Tongue (tissue), 2 donors: ENCODE measurements around the gene LMCD1. TPM values are rescaled to one million over a fixed set of nuclear protein-coding genes. Genes with fewer than 3 reads are reported as not detected.
"Not testable (repeated sequence)": the region's sequence is repeated elsewhere in the genome, so short reads cannot be mapped to it uniquely, and the experiment has no call there.

ENCODE experiments used
- DNase-seq: peaks from one replicate; pipeline ENCODE4 v3.0.0-alpha.2; 2015
- total RNA-seq: library from RNA; depleted of rRNA; stranded (reverse); fragments of >200 nt; gene quantifications from one replicate; pipeline ENCODE4 v1.2.3, GENCODE V29; 2014

LMCD1 gene
- total RNA-seq, 1 donor from 2014 or later, result 321 TPM

DNA sequence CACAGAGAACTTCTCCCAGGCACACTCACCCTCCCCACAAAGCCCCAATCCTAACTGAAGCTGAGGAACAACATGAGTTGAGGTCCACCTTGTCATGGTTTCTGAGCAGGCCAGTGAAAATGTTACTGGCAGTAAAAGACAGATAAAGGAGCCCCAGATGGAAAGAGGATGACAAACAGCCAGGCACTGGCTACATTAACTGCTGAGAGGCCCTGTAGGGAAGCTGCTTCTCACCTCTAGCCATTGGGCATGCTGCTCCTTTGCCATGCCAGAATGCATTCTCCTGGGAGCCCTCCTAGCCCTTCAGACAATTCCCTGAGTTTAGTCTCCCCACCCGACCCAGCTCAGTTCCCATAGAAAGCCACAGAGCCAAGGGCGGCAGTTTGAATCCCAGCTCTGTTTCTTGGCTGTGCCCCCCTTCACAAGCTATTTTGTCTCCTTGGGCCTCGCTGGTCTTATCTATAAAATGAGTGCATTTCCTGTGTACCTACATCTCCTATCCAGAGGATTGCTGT lies 60.5 kb downstream of the LMCD1 start:
- no peak for DNase-seq

DNA sequence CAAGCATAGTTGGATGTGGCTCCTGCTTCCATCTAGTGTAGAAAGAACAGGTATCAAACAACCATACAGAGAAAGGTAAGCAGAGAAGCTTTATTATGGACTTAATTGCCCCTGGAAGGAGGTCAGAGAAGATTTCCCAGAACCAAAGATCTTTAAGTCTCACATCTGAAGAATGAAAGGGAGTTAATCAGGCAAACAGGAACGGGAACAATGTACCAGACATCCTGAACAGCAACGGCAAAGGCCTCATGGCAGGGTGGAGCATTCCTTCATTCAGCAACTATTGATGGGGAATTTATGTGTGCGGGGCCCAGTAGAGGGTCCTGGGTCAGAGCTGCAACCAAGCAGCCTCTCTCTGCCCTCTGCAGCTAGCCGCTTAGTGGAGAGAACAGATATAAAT lies 61.5 kb downstream of the LMCD1 start:
- no peak for DNase-seq

DNA sequence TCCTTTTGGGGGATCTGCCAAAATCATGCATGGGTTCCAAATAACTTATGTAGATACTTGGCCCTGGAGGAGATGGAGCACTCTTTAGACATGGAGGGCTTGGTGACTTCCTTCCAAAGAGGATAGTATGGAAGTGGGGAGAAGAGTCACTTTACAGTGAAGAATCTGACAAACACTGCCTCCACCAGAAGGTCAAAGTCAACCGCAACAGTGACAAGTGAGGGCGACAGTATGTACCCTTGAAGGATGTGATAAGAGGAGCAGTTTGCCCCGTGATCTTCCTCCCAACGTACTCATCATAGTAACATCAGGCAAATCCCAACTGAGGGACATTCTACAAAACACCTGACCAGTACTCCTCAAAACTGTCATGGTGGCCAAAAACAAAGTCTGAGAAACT lies 62.0 kb downstream of the LMCD1 start:
- DNase-seq, result no peak

DNA sequence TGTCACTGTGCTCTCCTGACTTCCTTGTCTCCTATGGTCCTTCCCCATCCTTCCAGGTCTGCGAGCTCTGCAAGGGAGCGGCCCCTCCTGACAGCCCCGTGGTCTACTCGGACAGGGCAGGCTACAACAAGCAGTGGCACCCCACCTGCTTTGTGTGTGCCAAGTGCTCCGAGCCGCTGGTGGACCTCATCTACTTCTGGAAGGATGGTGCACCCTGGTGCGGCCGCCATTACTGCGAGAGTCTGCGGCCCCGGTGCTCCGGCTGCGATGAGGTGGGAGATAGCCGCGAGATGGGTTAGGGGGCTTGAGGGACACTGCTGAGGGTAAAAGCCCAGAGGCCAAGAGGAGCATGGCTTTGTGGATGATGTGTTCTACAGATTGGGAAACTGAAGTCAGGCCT lies 63.8 kb downstream of the LMCD1 start:
- DNase-seq, result no peak

DNA sequence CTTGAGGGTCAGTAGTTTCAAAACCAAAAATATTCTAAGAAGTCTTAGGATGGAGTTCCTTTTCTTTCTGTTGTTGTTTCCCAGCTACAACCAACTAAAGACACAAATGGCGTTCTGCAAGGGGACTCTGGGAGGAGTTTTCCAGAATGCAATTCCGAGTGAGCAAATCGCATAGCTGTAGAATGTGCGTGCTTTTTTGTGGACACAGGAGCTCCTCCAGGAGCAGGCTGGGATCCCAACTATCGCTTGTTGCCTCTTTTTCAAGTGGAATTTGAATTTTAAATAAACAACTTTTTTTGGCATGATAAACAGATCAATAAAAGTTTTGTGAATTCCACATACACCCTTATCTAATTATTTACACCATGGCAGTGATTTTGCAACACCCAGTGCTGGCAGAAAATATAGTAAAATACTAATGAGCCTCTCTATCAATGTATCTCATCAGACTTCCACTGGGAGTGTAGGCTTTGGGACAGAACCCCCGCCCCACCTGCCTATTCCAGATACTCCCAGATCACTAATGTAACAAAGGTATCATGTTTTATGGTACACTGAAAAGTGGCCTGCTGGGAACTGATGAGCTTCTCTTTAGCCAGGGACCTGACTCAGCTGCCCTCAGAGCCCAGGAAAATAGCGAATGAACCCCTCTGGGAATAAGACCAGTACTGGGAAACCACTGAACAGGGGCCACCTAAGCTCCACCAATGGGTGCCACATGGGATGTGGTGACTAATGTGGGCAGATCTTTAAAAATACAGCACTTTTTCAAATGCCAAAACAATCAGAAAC lies 66.4 kb downstream of the LMCD1 start:
- no peak for DNase-seq

DNA sequence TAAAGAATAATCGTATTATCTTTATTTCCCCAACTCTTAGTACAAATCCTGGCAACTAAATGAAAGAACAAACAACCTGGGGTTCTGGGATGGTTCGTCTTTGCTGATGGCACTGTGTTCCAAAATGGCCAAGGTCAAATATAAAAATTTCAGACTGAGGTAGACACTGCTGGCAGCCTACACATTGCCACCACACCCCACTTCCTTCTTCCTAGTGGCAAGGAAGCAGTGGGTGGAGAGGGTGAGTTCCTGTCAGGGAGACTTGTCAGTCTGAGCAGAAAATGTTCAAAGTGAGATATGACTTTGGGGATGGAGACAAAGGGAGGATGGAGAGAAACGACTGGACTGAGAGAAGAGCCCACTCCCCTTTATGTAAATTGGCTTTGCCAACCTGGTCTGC lies 69.6 kb downstream of the LMCD1 start:
- no peak for DNase-seq

DNA sequence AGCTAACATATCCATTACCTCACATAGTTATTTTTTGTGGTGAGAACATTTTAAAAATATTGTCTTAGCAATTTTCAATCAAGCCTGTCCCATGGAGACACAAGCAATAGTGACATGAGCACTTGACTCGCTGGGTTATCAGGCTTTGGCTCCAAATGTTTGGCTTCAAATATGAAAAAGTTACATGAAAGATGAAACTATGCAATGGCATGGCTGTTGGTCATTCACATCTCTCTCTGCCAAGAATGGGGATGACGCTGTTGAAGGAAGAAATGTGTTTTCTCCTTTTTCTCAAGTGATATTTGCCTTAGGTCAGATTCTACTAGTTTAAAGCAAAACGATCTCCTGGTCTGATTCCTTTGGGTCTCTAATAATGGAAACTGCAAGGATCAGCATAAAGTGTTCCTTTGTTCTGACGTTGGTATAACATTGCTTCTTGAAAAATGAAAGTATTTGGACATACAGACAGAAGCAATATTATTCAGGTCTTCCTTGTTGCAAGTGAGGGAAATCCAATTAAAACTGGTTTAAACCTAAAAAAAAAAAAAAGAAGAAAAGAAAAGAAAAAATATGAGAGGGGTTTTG lies 71.8 kb downstream of the LMCD1 start:
- DNase-seq, result peak; percentile 34

DNA sequence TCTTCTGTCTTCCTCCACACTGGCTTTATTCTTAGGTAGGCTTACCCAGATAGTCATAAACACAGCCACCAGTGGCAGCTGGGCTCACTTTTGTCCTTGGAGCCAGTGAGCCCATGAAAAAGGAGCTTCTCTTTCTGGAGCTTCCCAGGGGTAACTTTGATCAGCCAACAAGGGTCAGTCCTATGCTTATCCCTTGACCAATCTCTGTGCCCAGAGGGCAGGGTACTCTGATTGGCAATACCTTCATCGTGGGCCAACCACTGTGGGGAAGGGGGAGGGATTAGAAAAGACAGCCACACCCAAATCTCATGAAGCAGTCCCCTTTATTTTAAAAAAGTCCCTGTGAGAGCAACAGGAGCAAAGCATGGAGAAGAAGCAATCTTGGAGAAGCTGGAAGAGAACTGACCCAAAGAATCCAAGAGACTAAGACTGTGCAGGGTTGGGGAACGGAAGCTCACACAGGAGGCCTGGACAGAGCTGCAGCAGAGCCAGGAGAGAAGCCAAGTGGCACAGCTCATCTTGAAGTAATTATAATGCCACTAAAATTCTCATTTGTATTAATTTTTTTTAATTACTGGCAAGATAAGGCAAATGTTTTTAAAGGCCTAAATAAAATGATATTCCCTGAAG lies 72.5 kb downstream of the LMCD1 start:
- DNase-seq, result peak; percentile 39

DNA sequence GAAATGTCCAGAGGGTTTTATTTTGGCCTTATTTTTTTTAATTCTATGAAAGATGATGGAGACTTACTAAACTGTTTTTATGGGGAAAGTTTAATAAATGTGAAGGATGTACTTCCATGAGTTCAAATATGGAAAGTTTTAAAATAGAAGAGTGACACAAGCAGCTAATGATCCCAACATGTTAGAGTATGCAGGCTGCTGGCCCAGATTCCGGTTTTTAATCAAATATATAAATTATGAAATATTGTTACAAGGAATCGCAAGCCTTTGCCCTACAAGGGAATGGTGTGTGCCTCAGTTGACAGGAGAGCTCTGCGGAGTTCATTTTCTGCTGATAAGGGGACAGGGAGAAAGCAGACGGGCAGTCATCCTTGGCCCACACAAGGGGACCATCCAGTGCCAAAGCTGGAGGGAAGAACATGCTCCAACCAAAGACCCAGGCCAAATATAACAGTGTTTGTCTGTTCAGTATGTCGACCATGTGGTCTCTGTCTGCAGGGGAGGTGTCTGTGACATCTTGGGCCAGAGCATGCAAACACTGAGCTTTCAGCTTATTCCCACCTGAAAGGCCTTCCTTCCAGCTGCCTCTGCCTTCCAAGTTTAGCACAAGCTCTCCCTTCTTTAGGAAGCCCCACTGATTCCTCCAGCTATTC lies 73.2 kb downstream of the LMCD1 start:
- no peak for DNase-seq

DNA sequence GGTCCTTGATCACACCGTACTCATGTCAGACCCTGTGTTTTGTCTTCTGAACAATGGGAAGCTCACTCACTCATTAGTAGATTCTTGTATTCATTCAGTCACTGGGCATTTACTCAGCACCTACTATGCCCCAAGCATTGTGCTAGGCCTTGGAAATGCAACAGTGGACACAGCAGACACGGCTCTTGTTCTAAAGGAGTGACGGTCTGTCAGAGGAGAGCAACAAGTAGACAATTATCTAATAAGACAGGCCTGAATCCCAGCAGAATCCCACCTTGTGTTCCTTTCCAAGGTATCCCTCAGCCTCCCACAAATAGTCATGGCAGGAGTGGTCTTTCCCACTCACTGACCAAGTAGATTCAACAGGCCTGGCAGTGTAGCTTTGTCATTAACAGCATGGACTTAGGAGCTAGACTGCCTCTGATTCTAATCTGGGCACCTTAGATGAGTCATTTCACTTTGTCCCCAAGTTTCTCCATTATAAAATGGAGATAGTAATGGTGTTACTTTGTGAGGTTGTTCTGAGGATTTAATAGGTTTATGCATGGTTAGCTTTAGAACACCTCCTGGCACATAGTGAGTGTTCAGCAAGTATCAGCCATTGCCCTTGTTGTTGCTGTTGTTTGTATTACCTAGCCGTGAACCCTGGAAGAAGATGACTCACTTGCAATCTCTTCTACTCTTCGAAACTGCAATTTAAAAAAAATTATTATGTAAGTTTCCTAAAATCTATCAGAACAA lies 73.9 kb downstream of the LMCD1 start:
- DNase-seq, result no peak

DNA sequence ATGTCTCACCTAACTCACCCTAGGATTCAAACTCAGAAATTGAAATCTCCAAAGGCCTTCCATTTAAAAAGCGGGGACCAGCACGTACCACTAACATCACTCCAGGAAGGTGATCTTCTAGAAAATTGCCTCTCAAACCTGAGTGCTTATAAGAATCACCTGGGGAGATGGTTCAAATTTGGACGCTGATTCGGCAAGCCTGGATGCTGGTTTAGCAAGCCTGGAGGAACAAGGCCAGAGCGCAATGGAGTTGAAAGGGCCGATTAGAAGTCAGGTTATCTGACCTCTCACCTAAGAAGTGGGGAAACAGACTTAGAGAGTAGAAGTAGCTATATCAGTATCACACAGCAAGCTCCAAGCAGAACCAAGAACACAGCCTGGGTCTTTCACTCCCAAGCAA lies 74.8 kb downstream of the LMCD1 start:
- no peak for DNase-seq

DNA sequence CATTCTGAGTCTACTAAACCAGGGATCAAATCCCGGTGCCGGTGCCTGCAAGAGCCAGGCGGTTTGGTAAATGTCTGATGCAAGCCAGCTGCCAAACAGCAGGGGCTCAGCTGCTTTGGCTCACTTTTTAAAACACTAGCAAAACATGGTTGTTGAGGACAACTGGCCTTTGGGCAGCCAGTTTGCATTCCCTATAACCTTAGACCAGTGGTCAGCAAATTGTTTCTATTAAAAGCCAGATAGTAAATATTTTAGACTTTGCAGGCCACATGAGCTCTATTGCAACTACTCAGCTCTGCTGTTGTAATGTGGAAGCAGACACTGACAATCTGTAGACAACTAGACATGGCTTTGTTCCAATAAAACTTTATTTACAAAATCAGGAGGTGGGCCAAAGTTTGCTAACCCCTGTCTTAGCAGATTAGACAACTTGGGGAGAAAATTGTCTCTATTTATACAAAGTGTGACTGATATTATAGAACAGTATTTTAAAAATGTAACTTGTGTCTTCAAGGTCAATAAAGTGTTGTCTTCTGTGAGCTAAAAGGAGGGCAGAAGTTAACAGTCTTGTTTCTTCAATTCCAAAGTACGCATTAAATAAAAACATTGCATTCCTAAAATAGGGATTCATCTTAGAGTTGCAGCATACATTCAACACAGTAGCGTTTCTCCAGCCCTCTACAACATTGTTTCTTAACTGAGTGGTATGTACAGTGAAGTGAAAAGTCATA lies 75.4 kb downstream of the LMCD1 start:
- no peak for DNase-seq

DNA sequence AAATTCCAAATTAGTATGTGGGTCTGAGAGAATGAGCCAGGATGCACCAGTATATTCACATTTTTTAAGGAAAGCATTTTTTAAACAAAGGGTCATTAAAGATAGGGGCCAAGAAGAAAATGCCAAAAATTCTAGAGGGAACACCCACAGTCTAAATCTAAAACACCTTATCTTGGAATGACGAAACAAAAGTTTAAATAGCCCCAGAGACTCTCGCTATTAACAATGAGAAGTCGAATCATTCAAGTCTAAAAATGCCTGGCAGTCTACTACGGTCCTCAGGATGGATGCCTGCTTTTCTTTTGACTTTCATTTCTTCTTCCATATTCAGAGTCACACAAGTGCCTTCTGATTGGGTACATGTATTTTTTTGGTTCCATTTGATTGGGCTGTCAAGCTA lies 76.7 kb downstream of the LMCD1 start:
- no peak for DNase-seq

DNA sequence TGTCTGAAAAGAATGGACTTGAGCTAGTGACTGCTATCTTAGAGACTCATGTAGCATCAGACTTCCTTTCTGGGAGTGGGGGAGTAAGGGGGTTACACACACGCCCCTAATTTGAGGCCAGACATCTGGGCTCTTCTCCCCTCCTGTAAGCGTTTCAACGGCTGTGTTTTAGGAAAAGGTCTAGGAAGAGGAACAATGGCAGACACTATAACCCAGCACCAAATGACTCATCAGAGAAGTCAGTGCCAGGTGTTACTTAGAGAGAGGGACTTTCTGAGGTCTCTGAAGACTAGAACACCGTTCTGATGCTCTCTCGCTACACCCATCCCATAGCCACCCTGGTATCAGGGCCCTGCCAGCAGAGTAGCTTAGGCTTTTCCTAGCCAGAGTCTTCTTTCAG lies 77.5 kb downstream of the LMCD1 start:
- DNase-seq, result no peak

DNA sequence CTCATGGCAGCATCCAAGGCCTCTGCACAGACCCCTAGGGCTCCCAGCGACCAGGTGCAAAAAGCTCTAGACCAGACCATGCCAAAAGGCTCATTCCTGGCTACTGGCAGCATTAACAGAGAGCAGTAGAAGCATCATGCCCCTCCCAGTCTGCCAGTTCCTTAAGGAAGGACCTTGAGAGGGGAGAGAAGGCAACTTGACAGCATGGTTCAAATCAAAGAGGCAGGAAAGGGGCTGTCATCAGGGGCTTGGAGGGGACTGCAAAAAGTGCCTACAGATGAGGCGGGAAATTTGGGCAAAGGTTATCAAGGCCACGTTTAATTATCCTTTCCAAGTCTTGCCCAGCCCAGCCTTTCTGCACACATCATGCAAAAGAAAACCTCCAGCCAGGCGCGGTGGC lies 78.3 kb downstream of the LMCD1 start:
- no peak for DNase-seq

DNA sequence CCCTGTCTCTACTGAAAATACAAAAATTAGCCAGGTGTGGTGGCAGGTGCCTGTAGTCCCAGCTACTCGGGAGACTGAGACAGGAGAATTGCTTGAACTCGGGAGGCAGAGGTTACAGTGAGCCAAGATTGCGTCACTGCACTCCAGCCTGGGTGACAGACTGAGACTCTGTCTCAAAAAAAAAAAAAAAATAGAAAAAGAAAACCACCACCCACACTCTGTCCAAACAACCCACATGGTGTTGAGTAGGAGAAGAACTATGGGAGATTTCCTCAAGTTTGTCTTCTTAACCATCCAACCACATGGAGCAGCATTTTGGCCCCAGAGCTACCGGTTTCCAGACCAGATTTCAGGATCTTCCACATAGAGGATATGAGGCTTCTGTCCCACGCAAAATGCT lies 78.8 kb downstream of the LMCD1 start:
- DNase-seq, result not testable (repeated sequence)

DNA sequence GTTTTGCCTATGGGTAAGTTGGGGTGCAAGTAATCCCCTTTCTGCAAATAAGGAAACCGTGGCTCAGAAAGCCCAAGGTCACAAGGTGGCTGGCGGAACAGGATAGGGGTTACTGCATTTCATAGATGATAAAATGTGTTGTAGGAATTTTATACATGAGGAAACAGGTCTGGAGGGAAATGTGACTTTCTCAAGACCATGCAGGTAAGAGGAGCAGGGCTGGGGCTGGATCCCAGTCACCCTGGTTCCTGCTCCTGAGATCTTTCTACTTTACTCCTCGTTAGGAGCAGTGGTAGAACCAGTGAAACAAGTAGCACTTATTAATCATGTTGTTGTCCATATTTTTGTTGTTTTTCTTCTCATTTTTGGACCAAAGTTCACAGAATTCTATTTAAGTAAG lies 79.8 kb downstream of the LMCD1 start:
- DNase-seq, result no peak

DNA sequence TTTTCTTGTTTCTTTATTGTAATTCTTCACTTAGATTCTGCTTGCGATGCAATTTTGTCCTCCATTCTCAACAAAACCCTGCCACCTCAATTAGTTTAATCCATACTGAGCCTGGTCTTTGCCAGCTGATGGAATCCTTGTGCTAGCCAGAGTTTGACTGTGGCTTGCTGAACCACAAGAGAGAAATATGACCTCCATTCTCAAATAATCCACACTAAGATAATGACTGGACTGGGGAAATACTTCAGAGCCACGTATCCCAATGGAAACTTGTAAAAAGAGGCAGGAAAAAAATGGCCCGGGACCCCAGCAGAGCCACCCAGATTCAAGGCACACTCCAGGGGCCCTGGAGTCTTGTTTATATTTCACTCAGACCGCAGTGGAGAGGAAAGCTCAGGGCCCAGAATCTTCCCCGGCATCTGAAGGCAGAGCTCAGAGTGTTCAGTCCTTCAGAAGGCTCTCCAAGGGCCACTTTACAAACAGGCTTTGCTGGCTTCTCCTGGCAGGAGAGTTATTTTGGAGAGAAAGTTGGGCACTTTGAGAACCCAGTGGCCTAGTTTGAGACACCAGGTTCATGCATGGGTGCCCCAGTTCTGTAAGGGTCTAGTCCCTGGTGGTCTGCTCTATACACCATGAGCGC lies 80.3 kb downstream of the LMCD1 start:
- DNase-seq, result no peak

DNA sequence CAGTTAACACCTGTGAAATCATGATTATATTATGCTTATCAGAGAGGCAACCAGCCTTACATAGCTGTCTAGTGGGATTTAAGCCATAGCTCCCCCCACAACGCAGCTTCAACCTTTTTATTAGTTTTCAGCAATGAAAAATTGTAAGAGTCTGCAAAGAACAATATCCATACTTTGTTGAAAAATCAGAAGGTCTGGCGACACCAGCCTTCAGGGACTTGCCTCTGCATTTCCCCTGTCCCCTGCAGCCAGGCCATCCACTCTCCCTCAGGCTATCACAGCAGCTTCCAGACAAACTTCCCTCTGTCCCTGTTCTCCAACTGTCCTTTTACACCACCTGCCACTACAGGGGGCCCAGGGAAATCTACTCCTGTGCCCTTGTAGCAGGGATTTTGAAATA lies 83.0 kb downstream of the LMCD1 start:
- no peak for DNase-seq

DNA sequence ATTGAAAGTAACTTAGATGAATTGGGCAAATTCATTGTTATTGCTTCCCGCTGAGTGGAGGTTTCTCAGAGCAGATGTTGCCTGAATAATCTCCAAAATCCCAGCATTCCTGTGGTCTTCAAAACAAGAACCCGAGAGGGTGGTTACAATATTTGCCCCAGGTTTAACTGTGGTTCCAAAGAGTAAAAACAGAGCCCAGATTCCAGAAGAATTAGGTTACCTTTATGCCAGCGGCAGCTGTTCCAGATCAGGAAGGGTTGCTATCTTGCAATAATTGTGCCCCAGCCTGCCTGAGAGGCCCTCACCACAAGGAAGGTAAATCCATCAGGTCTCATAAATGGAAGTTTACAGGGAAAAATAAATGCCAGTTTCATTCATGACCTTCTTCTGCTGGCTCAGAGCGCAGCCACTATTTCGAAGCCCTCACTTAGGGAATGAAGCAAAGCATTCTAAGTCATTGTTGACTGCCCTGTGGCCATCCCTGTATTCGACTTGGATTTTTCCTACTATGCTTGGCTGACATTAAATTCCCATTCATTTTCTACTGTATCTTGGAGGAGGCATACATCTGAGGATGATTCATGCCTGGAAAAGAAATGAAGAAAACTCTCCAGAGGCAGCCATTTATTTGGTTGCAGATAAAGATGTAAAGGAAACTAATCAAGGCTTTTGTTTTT lies 88.4 kb downstream of the LMCD1 start:
- peak; percentile 25 for DNase-seq
